ENCODE measurements around the gene POT1.
A peak's percentile ranks its signal among the peaks of the same experiment; 100 is the strongest.

The POT1 gene

GRCh38 chr7:124879771-124880170 lies 49.9 kb downstream of the POT1 start:
- no peaks in the 10 kb centered on the region for H3K27me3 Mint-ChIP-seq
- ATAC-seq, result no peak
- peaks cover 14% of the 10 kb centered on the region for H3K36me3 Mint-ChIP-seq (ENCODE audit: low read depth)
- no peak for DNase-seq
- no peak overlapping the region for H3K4me3 Mint-ChIP-seq
- H3K27ac Mint-ChIP-seq, result no peak overlapping the region
- no peaks in the 10 kb centered on the region for H3K4me1 Mint-ChIP-seq
- no peaks in the 10 kb centered on the region for H3K9me3 Mint-ChIP-seq

- Mint-ChIP-seq H3K9me3 (no peaks in the 10 kb centered on the region), H3K4me3 (no peak overlapping the region), H3K4me1 (no peaks in the 10 kb centered on the region), H3K36me3 (ENCODE audit: low read depth) (peaks cover 9% of the 10 kb centered on the region), H3K27ac (no peak overlapping the region), H3K27me3 (no peaks in the 10 kb centered on the region)
- DNase-seq, result no peak
- no peak for ATAC-seq
Measured at GRCh38 chr7:124879103-124879502, 50.5 kb downstream of the POT1 start.

DNA sequence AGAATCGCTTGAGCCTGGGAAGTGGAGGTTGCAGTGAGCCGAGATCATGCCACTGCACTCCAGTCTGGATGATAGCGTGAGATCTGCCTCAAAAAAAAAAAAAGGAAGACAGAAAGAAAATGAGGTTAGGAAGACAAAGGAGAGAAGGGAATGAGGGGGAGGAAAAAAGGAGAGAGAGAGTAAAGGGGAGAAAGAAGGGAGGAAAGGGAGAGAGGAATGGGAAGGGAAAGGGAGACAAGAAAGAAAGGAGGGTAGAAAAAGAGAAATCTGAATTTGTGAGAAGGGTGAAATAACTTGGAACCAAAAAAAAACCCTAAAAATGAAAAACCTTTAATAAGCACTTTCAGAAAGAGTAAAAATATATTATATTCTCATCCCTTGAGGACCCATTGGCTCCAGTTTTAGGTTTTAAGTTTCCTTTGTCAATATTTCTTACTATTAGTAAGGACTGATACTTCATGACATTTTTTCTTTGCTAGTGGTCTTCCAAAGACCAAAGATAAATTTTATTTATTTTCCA lies 54.9 kb downstream of the POT1 start:
- DNase-seq (no peak), ATAC-seq (no peak)
- peaks cover 9% of the 10 kb centered on the region for H3K36me3 Mint-ChIP-seq (ENCODE audit: low read depth)
- H3K27me3 Mint-ChIP-seq, result no peaks in the 10 kb centered on the region
- no peaks in the 10 kb centered on the region for H3K4me1 Mint-ChIP-seq
- H3K9me3 Mint-ChIP-seq, result no peaks in the 10 kb centered on the region
- H3K27ac Mint-ChIP-seq, result no peak overlapping the region
- no peak overlapping the region for H3K4me3 Mint-ChIP-seq

GRCh38 chr7:124857672-124858235 lies 71.9 kb downstream of the POT1 start:
- Mint-ChIP-seq H3K4me1 (no peaks in the 10 kb centered on the region), H3K27ac (no peak overlapping the region), H3K27me3 (no peaks in the 10 kb centered on the region), H3K36me3 (ENCODE audit: low read depth) (peaks cover 23% of the 10 kb centered on the region), H3K9me3 (no peaks in the 10 kb centered on the region), H3K4me3 (no peak overlapping the region)
- DNase-seq (no peak), ATAC-seq (no peak)

GRCh38 chr7:124856299-124856888 lies 73.2 kb downstream of the POT1 start:
- Mint-ChIP-seq H3K27me3 (no peaks in the 10 kb centered on the region), H3K36me3 (ENCODE audit: low read depth) (peaks cover 18% of the 10 kb centered on the region)
- ATAC-seq, result no peak

GRCh38 chr7:124843336-124843735 lies 86.3 kb downstream of the POT1 start:
- DNase-seq, result no peak
- no peaks in the 10 kb centered on the region for H3K9me3 Mint-ChIP-seq
- peaks cover 2% of the 10 kb centered on the region for H3K27me3 Mint-ChIP-seq
- H3K27ac Mint-ChIP-seq, result peak overlapping the region; percentile 9
- no peak for ATAC-seq
- no peak overlapping the region for H3K4me3 Mint-ChIP-seq
- peaks cover 28% of the 10 kb centered on the region for H3K36me3 Mint-ChIP-seq (ENCODE audit: low read depth)
- peaks cover 10% of the 10 kb centered on the region for H3K4me1 Mint-ChIP-seq

More at GRCh38 chr7:124856299-124856888, 73.2 kb downstream of the POT1 start:
- H3K4me1 Mint-ChIP-seq, result no peaks in the 10 kb centered on the region
- H3K9me3 Mint-ChIP-seq, result no peaks in the 10 kb centered on the region
- H3K4me3 Mint-ChIP-seq, result no peak overlapping the region
- peak overlapping the region; percentile 9 for H3K27ac Mint-ChIP-seq
- no peak for DNase-seq

DNA sequence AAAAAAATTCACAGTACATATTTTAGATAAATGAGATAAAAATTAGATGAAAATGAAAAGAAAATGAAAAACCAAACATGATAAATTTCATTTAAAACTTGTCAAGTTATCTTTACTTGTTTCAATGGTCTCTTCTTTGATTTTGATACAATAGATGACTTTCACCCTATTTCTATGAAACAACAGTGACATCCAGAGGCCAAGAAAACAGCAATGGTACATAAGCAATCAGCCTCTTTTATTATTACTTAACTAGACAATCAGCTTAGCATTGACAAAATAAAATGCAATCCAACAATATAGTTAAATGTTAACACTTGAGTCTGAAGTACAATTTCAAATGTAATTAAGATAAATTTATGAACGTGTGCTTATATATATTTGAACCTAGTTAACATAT lies 89.2 kb downstream of the POT1 start:
- Mint-ChIP-seq H3K27ac (no peak overlapping the region), H3K4me3 (no peak overlapping the region), H3K27me3 (peaks cover 2% of the 10 kb centered on the region), H3K4me1 (peaks cover 10% of the 10 kb centered on the region), H3K9me3 (no peaks in the 10 kb centered on the region), H3K36me3 (ENCODE audit: low read depth) (peaks cover 14% of the 10 kb centered on the region)
- ATAC-seq (no peak), DNase-seq (no peak)

DNA sequence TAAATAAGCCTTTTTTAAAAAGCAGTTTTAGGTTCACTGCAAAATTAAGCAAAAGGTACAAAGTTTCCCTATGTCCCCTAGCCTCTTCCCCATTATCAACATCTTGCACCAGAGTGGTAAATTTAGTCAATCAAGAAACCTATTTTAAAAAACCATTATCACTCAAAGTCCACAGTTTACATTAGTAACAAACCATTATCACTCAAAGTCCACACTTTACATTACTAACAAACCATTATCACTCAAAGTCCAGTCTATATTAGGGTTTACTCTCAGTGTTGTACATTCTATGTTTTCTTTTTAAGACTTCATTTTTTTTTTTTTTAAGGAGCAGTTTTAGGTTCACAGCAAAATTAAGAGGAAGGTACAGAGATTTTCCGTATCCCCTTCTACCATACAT lies 89.9 kb downstream of the POT1 start:
- Mint-ChIP-seq H3K36me3 (ENCODE audit: low read depth) (peaks cover 15% of the 10 kb centered on the region), H3K9me3 (no peaks in the 10 kb centered on the region), H3K27me3 (peaks cover 2% of the 10 kb centered on the region), H3K4me1 (peaks cover 7% of the 10 kb centered on the region), H3K27ac (no peak overlapping the region), H3K4me3 (no peak overlapping the region)
- ATAC-seq (no peak), DNase-seq (no peak)

DNA sequence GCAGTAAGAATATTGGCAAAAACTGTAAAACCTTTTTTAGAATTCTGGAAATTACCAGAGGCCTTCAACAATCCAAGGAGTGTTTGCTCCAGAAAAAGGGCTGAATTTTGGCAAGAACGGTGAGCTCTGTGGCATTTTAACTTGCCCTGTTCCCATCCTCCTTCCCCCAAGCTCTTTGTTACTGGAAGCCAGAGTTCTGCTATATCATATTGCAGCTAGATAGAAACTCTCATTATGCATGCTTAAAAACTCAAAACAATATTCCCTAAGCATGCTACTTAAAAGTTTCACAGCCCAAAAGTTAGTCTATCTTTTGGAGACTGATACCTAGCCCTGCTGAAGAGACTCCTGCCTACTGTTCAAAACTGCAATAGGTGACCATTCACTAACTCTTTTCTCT lies 93.5 kb downstream of the POT1 start:
- no peaks in the 10 kb centered on the region for H3K27me3 Mint-ChIP-seq
- peaks cover 24% of the 10 kb centered on the region for H3K36me3 Mint-ChIP-seq (ENCODE audit: low read depth)
- no peak overlapping the region for H3K4me3 Mint-ChIP-seq
- DNase-seq (no peak), ATAC-seq (no peak)
- H3K4me1 Mint-ChIP-seq, result no peaks in the 10 kb centered on the region
- no peak overlapping the region for H3K27ac Mint-ChIP-seq
- H3K9me3 Mint-ChIP-seq, result no peaks in the 10 kb centered on the region

GRCh38 chr7:124818807-124819206 lies 110.8 kb downstream of the POT1 start:
- Mint-ChIP-seq H3K9me3 (peaks cover 8% of the 10 kb centered on the region), H3K27me3 (no peaks in the 10 kb centered on the region), H3K36me3 (ENCODE audit: low read depth) (peaks cover 9% of the 10 kb centered on the region), H3K4me1 (no peaks in the 10 kb centered on the region), H3K27ac (no peak overlapping the region), H3K4me3 (no peak overlapping the region)
- DNase-seq (no peak), ATAC-seq (no peak)

DNA sequence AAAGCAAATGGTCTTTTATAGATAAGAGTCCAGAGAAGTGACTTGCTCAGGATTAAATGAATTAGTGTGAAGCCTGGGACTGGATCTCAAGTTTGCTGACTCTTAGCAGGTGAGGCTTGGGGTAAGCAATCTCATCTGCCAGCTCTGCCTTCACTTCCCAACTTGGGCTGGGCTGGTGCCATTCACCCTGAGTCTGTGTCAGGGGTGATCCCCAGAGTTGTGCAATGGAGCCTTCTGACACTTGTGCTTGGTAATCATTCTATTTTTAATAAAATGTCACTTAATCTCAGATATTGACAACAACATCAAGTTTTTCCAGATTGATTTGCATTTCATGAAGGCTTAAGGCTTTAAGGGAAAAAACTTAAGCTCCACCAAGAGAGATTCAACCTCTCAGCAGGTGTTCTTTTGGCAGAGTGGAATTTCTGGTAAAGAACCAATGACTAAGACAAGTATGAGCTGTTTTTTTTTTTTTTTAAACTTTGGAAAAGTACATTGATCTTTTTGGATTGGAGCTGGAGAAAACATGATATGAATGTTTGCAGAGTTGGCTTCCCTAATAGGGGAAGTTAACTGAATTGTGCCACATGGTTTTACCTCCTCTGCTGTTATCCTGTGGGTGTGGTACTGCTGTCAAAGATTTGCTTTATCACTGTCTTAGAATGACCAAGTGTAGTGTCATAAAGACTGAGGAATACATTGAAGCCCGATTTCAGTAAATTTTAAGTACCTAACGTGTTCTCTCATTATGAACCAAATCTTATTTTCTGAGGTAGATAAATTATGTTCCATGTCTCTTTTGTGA lies 115.4 kb downstream of the POT1 start:
- H3K4me3 Mint-ChIP-seq, result no peak overlapping the region
- no peaks in the 10 kb centered on the region for H3K36me3 Mint-ChIP-seq (ENCODE audit: low read depth)
- no peaks in the 10 kb centered on the region for H3K4me1 Mint-ChIP-seq
- H3K27me3 Mint-ChIP-seq, result peaks cover 6% of the 10 kb centered on the region
- no peak for DNase-seq
- no peak overlapping the region for H3K27ac Mint-ChIP-seq
- H3K9me3 Mint-ChIP-seq, result peaks cover 8% of the 10 kb centered on the region
- no peak for ATAC-seq

DNA sequence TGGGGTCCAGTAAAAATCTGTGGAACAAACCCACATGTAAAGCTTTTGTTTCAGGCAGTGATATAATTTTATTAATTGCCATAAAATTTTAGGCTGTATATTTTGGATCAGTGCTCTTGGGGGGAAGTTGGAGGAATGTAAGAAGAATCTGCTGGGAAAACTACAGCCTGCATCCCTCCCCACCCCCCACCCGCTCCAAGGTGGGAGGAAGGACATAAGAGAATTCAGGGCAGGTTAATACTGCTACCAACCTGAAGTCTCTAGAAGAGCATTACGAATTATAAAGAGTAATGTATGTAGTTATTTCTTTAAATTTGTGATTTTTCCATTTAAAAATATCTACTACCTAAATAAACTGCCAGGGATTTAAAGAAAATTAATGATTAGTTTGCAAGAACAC lies 116.9 kb downstream of the POT1 start:
- DNase-seq, result no peak
- no peaks in the 10 kb centered on the region for H3K4me1 Mint-ChIP-seq
- no peak for ATAC-seq
- H3K36me3 Mint-ChIP-seq (ENCODE audit: low read depth), result no peaks in the 10 kb centered on the region
- H3K27ac Mint-ChIP-seq, result no peak overlapping the region
- peaks cover 6% of the 10 kb centered on the region for H3K27me3 Mint-ChIP-seq
- H3K4me3 Mint-ChIP-seq, result no peak overlapping the region
- H3K9me3 Mint-ChIP-seq, result peaks cover 8% of the 10 kb centered on the region

- DNase-seq (no peak), ATAC-seq (no peak)
- Mint-ChIP-seq H3K4me3 (no peak overlapping the region), H3K9me3 (no peaks in the 10 kb centered on the region), H3K36me3 (ENCODE audit: low read depth) (no peaks in the 10 kb centered on the region), H3K27me3 (peaks cover 6% of the 10 kb centered on the region), H3K27ac (no peak overlapping the region), H3K4me1 (no peaks in the 10 kb centered on the region)
Measured at GRCh38 chr7:124811341-124811740, 118.3 kb downstream of the POT1 start.

GRCh38 chr7:124810605-124811004 lies 119.0 kb downstream of the POT1 start:
- Mint-ChIP-seq H3K27me3 (peaks cover 6% of the 10 kb centered on the region), H3K4me3 (no peak overlapping the region), H3K27ac (no peak overlapping the region), H3K4me1 (no peaks in the 10 kb centered on the region), H3K36me3 (ENCODE audit: low read depth) (no peaks in the 10 kb centered on the region), H3K9me3 (no peaks in the 10 kb centered on the region)
- no peak for ATAC-seq
- DNase-seq, result no peak

DNA sequence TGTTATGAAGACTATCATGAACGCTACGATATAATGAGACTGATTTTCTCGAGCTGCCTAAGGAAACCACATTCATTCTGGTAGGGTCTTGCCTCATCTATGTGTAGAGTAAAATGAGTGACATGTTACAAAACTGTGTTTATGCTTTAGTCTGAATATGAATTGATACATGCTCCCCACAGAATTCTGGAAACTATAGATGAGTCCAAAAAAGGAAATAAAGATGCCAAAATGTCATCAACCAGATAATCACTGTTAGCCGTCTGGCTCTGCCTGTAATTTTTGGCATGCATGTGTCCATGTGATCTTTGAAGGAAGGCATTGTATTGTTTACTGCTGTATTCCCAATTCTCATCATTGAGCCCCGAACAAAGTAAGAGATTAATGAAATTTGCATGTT lies 121.4 kb downstream of the POT1 start:
- H3K27ac Mint-ChIP-seq, result no peak overlapping the region
- no peaks in the 10 kb centered on the region for H3K36me3 Mint-ChIP-seq (ENCODE audit: low read depth)
- ATAC-seq, result no peak
- no peak for DNase-seq
- H3K27me3 Mint-ChIP-seq, result peaks cover 6% of the 10 kb centered on the region
- H3K9me3 Mint-ChIP-seq, result no peaks in the 10 kb centered on the region
- H3K4me3 Mint-ChIP-seq, result no peak overlapping the region
- no peaks in the 10 kb centered on the region for H3K4me1 Mint-ChIP-seq
